ENCODE results near the gene ITM2C. TPM values are rescaled to one million over a fixed set of nuclear protein-coding genes. Genes with fewer than 3 reads are reported as not detected.

Gene ITM2C
- total RNA-seq, 3 donors from 2014 or later: 1,048 to 2,192 (median 2,113) TPM

DNA sequence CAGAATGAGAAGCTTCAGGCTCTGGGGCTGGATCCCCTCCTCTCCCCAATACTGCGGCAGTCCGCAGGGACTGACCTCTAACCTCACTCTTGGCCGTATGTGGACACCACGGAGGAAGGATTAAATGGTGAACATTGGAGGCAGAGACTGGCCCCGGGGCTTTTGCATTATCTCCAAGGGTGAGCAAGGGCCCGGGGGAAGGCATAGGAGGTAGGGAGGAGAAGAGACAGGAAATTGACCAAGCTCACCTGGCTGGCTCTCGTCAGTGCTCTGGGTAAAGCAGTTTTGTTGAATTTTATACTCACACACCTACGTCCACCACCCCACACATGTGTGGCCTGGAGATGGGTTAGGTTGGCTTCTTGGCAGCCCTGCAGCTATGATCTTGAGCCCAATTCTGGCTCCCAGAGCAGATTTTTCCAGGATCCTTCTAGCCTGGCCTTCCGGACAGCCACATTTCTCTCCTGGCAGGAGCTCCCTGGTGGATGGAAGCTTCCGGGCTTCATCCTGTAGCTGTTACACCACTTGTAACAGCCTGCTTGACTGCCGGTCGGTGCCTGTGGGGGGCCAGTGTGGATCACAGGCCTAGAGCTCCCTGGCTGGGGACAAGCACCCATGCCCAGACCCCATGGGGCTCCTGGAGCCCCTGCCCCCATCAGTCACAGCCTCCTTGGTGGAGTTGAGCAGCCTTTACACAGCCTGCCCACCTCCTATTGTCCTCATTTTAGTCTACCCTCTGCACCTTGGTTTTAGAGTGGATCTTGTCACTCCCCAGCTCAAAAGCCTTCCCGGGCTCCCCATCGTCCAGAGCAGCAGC is 7.6 kb downstream of the ITM2C start:
- DNase-seq (peak in 2 of 3 donors; percentile 25 to 47), ATAC-seq (no peak)
- intact Hi-C loops (cut with DNase I, micrococcal nuclease): no loop called here
- Histone ChIP-seq H3K36me3 (ENCODE audit: low read depth) (no peaks in the 10 kb centered on the region), H3K9me3 (no peaks in the 10 kb centered on the region), H3K4me3 (no peak overlapping the region), H3K4me1 (ENCODE audit: low read depth) (peaks cover 95% of the 10 kb centered on the region)
- TF ChIP-seq CTCF (IDR thresholded peaks at IDR 0.05): no peak

DNA sequence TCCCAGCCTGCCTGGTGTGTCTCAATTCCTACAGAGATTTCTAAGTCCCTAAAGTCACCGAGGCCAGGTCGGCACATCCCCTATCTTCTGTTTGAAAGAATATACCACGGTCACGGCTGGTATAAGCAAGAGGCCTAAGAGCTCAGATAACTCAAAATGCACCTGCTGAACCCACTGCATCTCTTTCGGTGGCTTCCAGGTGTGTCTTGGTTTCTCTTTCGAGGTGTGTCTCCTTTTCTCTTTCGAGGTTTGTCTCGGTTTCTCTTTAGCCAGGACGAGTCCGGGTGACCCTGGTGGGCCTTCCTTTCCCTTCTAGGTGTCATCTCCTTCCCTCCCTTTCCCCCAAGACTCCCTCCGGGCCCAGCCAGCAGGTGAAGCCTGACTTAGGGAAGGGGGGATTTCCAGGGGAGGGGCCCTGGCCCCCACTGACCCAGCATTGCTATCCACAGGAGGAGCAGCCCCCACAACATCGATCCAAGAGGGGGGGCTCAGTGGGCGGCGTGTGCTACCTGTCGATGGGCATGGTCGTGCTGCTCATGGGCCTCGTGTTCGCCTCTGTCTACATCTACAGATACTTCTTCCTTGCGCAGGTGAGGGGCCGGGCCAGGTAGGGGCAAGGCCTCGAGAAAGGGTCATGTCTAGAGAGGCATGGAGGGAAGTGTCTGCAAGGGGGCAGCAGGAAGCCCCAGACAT is 8.4 kb downstream of the ITM2C start:
- no peak for TF ChIP-seq CTCF (IDR thresholded peaks at IDR 0.05)
- intact Hi-C loops (cut with DNase I, micrococcal nuclease): no loop called here
- peak in 2 of 3 donors; percentile 47 to 52 for DNase-seq
- Histone ChIP-seq H3K4me3 (no peak overlapping the region), H3K36me3 (ENCODE audit: low read depth) (no peaks in the 10 kb centered on the region), H3K9me3 (no peaks in the 10 kb centered on the region), H3K4me1 (ENCODE audit: low read depth) (peaks cover 95% of the 10 kb centered on the region)
- ATAC-seq: peak; percentile 26

DNA sequence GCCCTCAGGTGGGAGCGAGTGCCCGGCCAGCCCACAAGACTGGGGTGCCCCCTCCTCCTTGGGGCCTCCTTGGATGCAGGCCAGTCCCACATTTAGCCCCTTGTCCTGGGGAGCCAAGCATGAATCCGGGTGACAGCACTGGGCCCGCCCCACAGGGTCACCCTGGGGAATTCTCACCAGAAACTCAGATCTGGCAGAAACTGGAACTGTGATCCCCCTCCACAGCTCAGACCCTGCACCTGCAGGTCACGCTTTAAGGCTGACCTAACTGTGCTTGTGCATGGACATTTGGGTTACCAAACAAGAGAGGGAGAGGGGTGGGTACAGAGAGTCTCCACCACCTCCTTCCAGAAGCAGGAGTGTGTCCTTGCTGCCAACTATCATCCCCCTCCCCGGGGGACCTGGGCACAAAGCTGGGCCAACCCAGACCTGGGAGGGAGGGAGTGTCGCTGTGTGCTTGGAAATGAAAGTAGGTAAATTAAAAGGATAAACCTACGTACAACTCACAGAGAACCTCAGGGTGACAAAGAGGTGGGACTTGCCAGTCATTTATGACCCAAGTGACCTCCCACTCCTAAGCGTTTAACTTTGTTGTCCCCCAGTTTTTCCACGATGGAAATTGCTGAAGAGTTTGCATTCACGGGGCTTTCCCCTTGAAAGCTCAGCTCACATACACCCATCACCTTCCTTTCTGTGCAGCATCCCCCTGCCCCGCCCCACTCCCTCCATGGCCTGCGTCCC is 9.1 kb downstream of the ITM2C start:
- ATAC-seq: no peak

DNA sequence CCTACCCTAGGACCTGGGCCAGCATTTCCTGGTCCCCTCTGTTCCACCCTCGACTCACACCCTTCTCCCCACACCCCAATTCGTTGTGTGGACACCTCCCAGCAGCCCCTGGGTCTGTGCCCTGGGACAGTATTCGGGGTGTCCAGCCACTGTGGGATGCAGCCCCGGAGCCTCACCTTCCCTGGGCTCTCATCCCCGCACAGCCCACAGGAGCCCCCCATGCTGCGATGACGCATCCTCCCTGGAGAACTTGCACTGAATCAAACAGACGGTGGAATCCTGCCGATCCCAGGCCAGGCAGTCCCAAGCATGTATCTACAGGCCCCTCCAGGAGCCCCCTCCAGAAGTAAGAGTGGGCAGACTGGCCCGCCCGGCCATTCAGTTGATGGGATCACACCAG is 9.7 kb downstream of the ITM2C start:
- Histone ChIP-seq H3K9me3 (no peaks in the 10 kb centered on the region), H3K36me3 (ENCODE audit: low read depth) (no peaks in the 10 kb centered on the region), H3K4me3 (no peak overlapping the region), H3K4me1 (ENCODE audit: low read depth) (peaks cover 92% of the 10 kb centered on the region)
- intact Hi-C loops (cut with DNase I, micrococcal nuclease): no loop called here
- TF ChIP-seq CTCF (IDR thresholded peaks at IDR 0.05): no peak
- no peak for ATAC-seq
- DNase-seq: peak; percentile 20 to 60 (median 39)

More for the DNA sequence above, 9.1 kb downstream of the ITM2C start:
- Histone ChIP-seq H3K4me1 (ENCODE audit: low read depth) (peaks cover 95% of the 10 kb centered on the region), H3K4me3 (no peak overlapping the region), H3K36me3 (ENCODE audit: low read depth) (no peaks in the 10 kb centered on the region), H3K9me3 (no peaks in the 10 kb centered on the region)
- DNase-seq: peak; percentile 46 to 75 (median 53)
- intact Hi-C loops (cut with DNase I, micrococcal nuclease): no loop called here
- no peak for TF ChIP-seq CTCF (IDR thresholded peaks at IDR 0.05)

DNA sequence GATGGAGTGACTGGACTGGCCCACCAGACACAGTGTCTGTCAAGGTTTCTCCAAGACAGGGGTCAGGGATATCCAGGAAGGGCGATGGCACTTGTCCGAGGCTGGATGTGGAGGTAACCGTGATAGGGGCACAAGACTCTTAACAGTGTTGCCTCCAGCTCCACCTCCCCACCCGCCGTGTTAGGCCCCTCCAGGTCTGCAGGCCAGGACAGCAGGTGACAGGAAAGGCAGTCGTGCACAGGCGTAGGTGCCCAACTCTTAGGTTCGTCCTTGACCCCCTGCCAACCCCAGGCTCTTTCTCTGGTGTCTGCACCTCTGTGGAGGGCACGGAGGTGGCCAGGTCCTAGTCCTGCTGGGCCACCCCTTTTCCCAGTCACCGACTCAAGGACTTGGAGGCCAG is 10.1 kb downstream of the ITM2C start:
- DNase-seq (peak in 2 of 3 donors; percentile 36 to 57), ATAC-seq (no peak)
- intact Hi-C loops (cut with DNase I, micrococcal nuclease): no loop called here
- TF ChIP-seq CTCF (IDR thresholded peaks at IDR 0.05): no peak
- H3K9me3 ChIP-seq: no peaks in the 10 kb centered on the region
- H3K4me1 ChIP-seq (ENCODE audit: low read depth): peaks cover 91% of the 10 kb centered on the region
- no peaks in the 10 kb centered on the region for H3K36me3 ChIP-seq (ENCODE audit: low read depth)
- no peak overlapping the region for H3K4me3 ChIP-seq

All from mucosa of descending colon (tissue), 3 donors.